NCI-H1694 (cell line): ENCODE measurements around the gene SERPINA6.
"Not testable (repeated sequence)": the region's sequence is repeated elsewhere in the genome, so short reads cannot be mapped to it uniquely, and the experiment has no call there.

Experiments used
- DNase-seq: peaks from one replicate; lab custom pipeline; 2025; lab: John Stamatoyannopoulos, UW

SERPINA6 gene

DNA sequence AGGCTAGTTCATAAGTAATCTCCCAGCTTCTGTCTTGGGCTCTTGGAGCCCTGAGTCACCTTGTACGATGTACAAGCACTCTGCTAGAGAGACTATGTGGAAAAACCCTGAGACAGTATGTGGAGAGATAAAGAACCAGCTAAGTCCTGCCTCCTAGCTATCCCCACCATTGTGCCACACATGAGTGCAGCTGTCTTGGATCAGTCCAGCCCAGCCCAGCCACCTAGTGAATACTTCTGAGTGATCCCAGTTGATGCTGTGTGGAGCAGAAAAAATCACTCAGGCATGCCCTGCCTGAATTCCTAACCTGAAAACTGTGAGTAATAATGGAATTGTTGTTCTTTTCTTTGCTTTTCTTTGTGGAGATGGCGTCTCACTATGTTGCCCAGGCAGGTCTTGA lies 5.1 kb upstream of the SERPINA6 start:
- no peak for DNase-seq

DNA sequence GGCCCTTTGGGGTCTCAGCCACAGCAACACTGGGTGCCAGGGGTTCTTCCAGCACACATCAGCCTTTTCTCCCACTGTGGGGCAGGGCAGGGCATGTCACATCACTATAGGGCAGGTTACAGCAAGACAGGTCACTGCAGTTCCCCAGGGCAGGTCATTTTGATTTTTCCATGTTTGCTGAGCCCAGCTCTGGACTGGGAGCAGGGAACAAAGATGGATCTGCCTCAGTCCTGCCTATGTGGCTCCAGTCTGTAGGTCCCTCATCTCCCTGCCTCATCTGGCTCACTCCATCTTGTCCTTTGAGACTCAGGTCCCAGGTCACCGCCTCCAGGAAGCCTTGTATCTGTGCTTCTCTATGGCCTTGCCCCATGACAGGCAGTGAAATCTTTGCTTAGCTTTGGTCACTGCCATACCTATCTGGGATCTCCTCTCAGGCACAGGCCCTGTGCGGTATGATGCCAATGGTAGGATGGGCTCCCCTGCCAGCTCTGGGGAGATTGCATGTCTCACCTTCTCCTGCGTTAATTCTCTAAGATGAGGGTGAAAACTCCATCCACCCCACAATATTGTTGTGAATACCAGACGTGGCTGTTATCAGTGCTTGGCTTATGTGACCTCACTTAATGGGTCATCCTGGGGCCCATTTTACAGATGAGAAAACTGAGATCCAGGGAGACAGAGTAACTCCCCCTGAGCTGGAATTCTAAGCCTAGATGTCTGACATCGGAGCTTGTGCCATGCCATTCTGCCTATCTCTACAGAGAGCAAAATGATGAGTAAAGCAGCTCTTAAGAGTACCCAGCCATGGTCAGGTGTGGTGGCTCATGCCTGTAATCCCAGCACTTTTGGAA lies 1.5 kb downstream of the SERPINA6 start:
- DNase-seq: no peak

DNA sequence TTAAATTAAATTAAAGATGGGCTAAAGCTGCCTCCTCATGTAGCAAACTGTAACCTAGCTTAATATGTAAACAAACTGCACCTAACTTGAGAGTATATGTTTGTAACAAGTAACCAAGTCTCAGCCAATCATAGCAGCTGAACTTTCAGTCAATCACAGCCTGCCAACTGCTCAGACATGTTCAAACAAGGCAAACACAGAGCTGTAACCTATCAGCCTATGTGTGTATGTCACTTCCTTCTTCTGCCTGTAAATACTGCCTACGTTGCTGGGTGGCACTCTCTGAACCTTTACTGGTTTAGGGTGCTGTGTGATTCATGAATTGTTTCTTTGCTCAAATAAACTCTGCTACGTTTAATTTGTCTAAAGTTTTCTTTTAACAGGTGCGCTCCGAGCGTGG lies 2.9 kb downstream of the SERPINA6 start:
- peak; percentile 34 for DNase-seq

DNA sequence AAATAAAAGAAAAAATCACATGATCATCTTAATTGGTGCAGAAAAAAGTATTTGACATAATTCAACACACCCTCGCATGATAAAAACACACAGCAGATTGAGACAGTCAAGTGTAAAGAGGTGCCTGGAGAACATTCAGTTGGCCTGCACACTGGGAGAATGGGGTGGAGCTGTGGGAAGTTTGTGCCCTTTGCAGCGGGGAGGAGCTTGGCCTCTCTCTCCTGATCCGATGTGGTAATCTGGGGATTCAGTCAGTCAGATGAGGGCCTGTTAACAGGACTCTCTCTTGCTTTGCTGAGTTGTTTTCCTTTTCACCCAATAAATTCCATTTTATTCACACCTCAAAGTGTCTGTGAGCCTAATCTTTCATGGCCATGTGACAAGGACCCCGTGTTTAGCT lies 5.9 kb downstream of the SERPINA6 start:
- DNase-seq: no peak

DNA sequence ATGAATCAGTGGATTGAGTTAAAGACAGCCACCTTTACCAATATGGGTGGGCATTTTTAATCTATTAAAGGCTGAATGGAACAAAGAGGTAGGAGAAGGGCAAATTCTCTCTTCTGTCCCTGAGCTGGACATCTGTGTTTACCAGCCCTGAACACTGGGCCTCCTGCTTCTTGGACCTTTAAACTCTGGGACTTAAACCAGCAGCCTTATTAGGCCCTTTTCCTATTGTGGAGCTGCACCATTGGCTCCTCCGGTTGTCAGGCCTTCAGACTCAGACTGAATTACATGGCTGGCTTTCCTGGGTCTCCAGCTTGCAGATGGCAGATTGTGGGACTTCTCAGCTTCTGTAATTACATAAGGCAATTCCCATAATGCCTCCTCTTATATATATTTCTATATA lies 6.4 kb downstream of the SERPINA6 start:
- DNase-seq: no peak

DNA sequence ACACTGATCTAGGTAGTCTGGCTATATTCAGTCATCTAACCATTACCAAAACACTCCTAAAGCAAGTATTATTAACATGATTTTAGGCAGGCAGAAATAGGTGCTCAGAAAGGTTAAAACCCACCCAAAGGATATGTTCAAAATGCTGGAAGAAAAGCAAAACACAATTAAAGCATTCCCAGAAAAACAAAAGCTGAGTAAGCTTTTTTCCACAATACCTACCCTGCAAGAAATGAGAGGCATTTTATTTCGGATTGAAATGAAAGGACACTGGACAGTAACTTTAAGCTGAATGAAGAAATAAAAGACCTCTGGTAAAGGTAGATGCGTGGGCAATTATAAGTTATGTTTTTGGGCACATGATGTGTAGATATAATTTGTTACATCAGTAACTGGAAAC lies 8.2 kb downstream of the SERPINA6 start:
- no peak for DNase-seq

DNA sequence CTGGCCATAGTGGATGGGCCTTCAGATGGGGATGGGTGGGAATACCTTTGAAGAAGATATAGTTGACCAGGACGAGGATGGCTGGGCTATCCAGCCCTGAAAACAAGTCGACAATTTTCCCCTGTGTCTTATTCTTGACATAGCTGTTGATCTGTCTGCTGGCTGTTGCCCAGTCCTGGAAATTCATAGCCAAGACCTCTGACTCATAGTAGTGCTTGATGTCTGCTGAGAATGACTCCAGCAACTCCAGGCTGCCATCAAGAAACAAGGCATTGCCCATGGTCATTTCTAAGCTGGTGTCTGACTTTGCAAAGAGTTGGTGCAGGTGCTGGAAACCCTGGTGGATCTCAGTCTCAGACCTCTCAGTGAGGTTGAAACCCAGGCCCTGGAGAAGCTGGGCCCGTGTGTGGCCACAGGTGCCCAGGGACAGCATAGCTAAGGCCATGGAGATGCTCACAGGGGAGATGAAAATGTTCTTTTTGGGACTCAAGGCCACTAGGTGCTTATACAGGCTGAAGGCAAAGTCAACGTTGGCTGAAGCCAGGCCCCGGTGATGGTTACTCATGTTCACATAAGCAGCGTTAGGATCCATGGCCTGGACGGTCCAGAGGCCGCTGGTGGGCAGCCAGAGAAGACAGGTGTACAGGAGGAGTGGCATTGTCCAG lies 9.0 kb downstream of the SERPINA6 start:
- DNase-seq: no peak

DNA sequence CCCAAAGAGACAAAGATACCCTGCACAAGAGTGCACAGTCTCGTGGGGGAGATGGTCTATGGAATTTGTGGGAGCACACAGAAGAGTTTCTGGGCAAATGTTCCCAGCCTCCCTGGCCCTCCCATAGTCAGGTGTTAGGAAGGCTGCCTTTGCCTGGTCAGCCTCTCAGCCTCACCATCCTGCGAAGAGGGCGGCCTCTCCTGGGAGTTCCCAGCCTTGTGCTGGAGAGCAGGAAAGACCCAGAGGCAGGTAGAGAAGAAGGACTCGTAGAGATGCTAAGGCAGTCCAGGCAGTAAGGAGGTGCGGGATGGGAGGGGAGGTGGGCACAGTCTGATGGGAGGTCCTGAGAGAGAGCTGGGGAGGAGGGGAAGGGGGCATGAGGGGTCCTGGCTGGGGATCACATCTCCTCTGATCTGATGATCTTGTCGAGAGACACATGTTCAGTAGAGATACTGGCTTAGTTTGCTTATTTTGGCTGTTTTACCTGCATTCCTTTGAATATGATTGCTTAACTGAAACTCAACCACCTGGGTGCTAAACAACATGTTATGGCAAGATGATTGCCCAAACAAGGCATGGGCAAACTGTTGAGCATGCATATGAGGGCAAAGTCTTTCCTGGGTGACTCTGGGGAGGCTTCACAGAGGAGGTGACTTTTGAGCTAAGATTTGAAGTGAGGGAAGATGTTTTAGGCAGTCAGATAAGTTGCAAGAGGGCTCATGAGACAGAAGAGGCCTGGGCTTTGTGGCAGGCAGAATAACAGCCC lies 10.5 kb downstream of the SERPINA6 start:
- no peak for DNase-seq

DNA sequence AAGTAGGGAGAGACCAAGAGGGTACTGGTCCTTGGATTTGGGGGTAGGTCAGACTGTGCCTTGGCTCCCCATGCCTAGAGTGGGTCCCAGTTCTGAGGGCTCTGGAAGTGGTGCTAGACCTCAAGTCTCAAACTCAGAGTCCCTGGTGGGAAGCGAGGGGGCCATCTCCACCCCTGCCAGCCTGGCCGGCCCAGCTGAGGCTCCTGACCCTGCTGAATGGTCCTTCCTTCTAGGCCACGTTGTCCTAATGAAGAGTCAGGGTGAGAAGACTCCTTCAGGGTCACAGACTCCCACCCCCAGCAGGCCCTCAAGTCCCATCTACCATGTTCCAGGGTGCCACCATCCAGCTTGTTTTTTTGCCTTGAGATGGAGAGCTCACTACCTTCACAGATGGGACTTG lies 12.9 kb downstream of the SERPINA6 start:
- no peak for DNase-seq

DNA sequence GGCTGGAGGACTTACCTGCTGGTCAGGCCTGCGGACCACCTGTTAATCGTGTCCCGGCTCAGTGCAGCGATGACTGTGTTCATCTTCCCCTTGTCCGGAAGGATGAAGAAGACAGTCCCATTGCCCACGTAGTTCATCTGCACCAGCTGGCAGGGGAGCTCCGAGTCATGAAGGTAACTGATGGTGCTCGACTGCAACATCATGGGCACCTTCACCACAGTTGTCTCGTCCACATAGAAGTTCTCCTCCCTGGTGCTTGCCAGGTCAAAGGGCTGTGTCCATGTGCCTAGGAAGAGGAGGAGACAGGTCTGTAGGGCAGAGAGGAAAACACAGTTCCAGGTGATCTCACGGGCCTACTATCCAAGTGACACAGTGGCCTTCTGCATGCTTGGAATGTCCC lies 13.4 kb downstream of the SERPINA6 start:
- no peak for DNase-seq

DNA sequence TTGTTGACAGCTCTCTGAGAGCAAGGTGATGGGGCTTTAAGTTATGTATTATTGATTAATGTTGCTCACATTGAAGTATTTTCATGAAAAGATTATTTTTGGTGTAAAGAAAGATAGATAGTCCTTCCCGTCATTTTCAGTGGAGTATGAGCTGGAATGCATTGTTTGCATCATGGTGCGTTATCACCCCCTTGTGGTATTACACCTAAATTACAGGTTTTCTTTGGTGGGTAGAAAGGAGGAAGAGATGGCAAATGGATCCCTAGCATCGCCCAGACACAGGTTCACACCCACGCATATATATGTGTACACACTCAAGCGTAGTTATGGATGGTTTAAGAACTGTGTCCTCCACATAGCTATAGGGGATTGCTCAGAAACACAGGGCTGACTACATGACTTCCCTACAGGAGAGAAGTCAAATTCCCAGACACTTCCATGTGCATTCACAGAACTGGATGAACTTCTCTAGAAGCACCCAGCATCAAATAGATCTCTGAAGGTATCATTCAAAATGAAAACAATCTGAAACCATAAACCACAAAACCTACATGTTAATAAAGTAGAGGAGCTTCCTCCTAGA lies 15.6 kb downstream of the SERPINA6 start:
- DNase-seq: peak; percentile 64

DNA sequence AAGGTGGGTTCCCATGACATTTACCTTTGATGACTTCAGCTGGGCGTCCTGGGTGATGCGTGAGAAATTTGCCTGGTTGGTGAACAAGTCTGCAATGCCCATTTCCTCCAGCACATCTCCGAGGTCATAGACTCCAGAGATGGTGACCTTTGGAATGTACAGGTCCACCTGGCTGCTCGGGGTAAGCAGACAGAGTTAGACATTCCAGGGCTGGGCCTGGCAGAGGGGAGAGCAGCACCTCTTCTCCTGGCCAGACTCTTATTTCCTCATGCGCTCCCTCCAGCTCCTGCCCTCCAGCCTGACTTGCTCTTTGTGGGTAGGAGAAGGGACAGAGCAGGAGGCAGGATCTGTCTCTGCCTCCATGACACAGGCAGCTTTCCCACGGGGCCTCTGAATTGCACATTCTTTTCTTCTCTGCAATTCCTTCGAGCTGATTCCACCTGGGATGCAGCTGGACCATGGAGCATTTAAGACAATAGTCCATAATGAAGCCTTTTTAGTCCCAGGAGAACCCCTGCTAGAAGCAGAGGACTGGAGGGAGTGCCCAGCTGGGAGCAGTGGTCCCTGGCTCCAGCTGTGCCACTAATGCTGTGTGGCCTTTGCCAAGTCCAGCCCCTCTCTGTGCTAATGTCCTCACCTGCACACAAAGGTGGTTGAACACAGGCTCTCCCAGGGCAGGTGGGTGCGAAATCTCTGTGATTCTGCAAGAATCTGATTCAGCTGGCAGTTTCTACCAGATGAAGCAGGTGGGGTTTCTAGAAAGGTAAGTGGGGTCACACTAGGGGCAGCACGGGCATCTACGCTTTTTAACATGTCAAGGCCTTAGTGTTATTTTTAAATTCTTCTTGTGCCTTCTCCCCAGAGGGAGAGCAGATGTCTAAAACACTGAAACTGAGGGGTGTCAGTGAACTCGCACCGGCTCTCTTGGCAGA lies 16.8 kb downstream of the SERPINA6 start:
- no peak for DNase-seq

DNA sequence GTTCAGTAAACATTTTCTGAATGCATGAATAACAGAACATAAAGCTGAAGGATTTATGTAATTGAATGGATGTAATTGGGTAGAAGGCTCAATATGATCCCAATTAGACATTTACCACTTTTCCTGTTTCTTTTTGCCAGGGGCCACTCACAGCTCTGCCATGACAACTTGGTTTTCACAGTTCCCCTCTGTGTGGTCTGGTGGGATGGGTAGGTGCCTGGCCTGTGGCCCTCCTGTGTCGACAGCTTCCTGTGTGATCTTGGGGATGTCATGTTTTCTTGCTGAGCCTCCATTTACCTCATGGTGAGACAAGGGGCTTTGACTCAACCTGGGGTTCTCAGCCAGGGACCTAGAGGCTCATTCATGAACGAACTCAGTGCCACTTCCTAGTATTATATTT lies 17.5 kb downstream of the SERPINA6 start:
- DNase-seq: no peak

DNA sequence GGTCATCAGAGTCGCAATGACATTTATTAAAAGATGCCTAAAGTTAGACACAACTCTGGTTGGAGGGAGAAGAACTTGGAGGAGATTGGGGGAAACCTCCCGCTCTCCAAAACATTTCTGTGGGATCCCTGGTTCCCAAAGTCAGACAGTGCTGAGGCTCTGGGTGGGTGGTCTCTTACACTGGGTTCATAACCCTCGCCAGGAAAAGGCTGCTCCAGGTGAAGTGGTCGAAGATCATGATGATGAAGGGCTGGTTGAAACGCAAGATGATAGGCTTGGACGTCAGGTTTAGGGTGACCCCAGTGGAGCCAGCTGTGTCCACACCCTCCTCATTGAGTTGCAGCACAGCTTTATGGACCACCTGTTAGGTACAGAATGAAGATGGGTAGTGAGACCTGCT lies 18.9 kb downstream of the SERPINA6 start:
- DNase-seq: no peak

DNA sequence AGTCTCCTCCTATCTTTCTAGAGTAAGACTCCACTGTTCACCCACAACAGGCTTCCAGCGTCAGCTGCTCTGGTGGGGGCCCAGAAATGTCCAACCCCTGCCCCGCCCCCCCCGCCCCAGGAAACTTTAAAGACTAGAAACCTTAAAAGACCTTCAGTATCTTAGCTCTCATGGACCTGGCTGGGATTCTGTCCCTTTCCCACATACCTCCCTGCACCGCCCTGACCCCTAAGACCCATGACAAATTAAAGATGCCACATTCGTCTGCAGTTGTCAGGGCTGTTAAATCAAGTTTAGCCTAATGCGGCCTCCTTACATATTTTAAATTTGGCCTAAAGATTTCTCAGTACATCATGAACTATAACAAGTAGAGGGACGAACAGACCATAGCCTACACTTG lies 20.0 kb downstream of the SERPINA6 start:
- DNase-seq: no peak

DNA sequence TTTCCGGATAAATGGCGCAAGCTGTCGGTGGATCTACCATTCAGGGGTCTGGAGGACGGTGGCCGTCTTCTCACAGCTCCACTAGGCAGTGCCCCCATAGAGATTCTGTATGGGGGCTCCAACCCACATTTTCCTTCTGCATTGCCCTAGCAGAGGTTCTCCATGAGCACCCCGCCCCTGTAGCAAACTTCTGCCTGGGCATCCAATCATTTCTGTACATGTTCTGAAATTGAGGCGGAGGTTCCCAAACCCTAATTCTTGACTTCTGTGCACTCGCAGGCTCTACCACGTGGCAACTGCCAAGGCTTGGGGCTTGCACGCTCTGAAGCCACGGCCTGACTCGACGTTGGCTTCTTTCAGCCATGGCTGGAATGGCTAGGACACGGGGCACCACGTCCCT lies 25.0 kb downstream of the SERPINA6 start:
- no peak for DNase-seq

DNA sequence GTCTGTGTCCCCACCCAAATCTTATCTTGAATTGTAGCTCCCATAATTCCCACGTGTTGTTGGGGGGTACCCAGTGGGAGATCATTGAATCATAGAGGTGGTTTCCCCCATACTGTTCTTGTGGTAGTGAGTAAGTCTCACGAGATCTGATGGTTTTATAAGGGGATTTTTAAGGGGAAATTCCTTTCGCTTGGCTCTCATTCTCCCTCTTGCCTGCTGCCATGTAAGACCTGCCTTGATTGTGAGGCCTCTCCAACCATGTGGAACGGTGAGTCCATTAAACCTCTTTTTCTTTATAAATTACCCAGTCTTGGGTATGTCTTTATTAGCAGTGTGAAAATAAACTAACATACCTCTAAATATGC lies 27.0 kb downstream of the SERPINA6 start:
- DNase-seq: not testable (repeated sequence)

DNA sequence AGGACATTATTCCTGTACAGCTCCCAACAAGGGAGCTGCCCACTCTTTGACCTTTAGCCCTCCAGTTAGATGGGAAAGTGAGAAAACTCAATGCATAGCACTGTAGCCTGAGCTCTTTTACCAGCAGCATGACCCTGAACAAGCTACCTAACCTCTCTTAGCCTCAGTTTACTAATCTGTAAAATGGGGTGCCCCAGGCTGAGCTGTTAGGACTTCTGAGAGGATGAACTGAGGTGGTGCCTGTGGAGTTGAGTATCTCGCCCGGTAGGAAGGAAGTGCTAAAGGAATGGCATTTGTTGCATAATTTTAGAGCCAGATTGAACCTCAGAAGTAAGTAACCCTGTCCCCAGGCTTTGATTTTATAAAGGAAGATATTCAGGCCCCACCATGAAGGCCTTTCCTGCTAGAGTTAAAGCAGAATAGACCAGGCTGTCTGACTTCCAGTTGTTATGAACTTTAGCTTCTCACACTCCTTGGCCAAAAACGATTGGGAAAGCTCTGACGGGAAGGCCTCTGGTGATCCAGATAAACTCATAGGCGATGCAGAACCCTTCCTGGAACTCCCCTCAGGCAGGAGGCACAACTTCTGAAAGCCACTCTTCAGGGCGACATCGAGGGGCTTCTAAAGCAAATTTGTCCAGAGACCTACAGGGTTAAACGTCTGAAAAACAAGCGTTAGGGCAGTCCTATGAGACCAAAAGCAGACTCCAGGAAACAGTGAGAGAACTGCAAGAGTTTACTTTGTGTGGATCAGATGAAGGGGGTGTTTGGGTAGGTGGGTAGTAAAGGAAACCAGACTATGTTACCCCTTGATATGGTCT lies 27.6 kb downstream of the SERPINA6 start:
- no peak for DNase-seq

DNA sequence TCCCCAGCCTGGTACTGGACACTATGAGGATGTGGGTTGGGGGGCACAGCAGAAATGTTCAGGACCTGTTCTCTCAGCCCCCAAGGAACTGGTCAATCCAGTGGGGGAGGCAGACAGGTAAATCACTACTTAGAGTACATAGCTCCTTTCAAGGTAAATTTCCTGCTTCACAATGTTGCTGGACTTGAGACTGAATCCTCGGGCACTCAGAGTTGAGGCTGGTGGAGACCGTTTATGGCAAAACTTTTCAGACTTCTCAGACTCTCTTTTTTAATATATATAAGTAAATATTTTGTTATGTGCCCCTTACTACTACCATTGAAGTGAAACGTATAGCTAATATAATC lies 29.6 kb downstream of the SERPINA6 start:
- no peak for DNase-seq

DNA sequence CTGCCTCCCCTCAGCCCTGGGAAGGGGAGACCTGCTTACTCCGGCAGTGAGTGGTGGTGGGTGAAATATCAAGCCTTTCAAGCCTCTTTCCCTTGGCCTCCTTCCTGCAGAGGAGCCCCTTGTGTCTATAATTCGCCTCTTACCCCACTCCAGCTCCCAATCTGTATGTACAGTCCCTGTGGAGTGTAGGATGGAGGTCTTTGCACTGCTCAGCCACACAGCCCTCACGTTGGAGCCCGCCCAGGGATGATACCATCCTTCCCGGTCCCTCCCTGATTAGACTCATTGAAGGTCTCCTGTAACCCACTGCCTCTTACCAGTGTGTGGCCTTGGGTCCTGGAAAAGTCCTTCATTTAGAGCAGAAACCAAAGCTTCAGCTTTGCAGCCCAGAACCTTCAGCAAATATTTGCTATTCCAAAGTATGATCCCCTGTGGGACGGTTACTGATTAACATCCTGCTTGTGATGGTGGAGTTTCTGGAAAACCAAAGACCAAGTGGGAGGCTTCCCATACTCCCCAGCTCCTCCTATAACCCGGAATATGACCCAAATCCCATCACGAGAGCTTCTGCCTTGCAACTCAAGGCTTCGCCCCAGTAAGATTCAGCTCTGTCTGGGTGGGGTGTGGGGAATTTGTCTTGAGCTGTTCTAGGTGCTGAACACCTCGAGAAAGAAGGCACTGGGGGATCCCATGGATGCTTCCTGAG lies 30.1 kb downstream of the SERPINA6 start, which contains the start of gene SERPINA10:
TSS of gene SERPINA10 (minus strand) at position 397 of the 706 bp plus-strand sequence. CDS start 2,675 bp downstream, outside the sequence.
- no peak for DNase-seq
